CD4-positive, alpha-beta T cell (primary cell): ENCODE results near the gene NEK5. TPM values are rescaled to one million over a fixed set of nuclear protein-coding genes. Genes with fewer than 3 reads are reported as not detected.

Source experiments
- ATAC-seq: fragments of 200-7000 bp; cut with Tn5 transposase; one replicate; pipeline ENCODE4 v1.10.0; 2022; ENCODE audit warnings: mild to moderate bottlenecking; ENCODE audit not compliant: poor library complexity
- CTCF ChIA-PET: fragments of 350-600 bp; sonication (Branson Sonifier 250); formaldehyde crosslinking; loops from one replicate; lab custom pipeline; 2021; ENCODE audit warnings: antibody characterized with exemption, inconsistent platforms; lab: Charles Lee
- POLR2A ChIA-PET: fragments of 350-600 bp; sonication (Branson Sonifier 250); formaldehyde crosslinking; loops from one replicate; lab custom pipeline; 2021; ENCODE audit warnings: antibody characterized with exemption, inconsistent platforms; lab: Charles Lee
- DNase-seq, 14 experiments: peaks; one replicate each; pipeline ENCODE4 v3.0.0-alpha.2; 2013 to 2020; ENCODE audit warnings: mixed read lengths in 2 of 14
- H3K27ac ChIP-seq, 2 donors: one replicate each; pipeline versions ENCODE4 v1.5.1 to v1.7.0; 2013; ENCODE audit warnings: low read length in 2 of 2, low read depth in 1 of 2, mild to moderate bottlenecking in 1 of 2
- H3K27me3 ChIP-seq, 2 experiments: 1 replicate in 1 of 2; 2 replicates in 1 of 2; pipeline versions ENCODE4 v1.6.1 to v1.7.0; 2013; ENCODE audit warnings: low read length in 2 of 2, control low read depth in 1 of 2, mild to moderate bottlenecking in 1 of 2, moderate library complexity in 1 of 2; ENCODE audit not compliant: insufficient read depth in 2 of 2, control insufficient read depth in 1 of 2
- H3K36me3 ChIP-seq: one replicate; pipeline ENCODE4 v1.6.1; 2013; ENCODE audit warnings: low read length, control low read depth; ENCODE audit not compliant: insufficient read depth
- H3K4me1 ChIP-seq: one replicate; pipeline ENCODE4 v1.6.1; 2013; ENCODE audit warnings: low read length, control low read depth; ENCODE audit not compliant: insufficient read depth
- H3K4me3 ChIP-seq: one replicate; pipeline ENCODE4 v1.5.1; 2013; ENCODE audit warnings: mild to moderate bottlenecking, low read length, moderate library complexity
- H3K9me3 ChIP-seq, 2 experiments: 1 replicate in 1 of 2; 2 replicates in 1 of 2; pipeline versions ENCODE4 v1.6.1 to v1.7.0; 2013; ENCODE audit warnings: low read length in 2 of 2, mild to moderate bottlenecking in 2 of 2, control low read depth in 1 of 2, moderate library complexity in 1 of 2; ENCODE audit not compliant: control insufficient read depth in 1 of 2, insufficient read depth in 1 of 2
- H3K27ac Mint-ChIP-seq: one replicate; pipeline ENCODE4 v1.8.0; 2020; ENCODE audit warnings: mixed read lengths
- H3K27me3 Mint-ChIP-seq: one replicate; pipeline ENCODE4 v1.8.0; 2021; ENCODE audit warnings: mixed read lengths
- H3K36me3 Mint-ChIP-seq: one replicate; pipeline ENCODE4 v1.8.0; 2021; ENCODE audit warnings: low read depth, mixed read lengths
- H3K4me1 Mint-ChIP-seq: one replicate; pipeline ENCODE4 v1.8.0; 2021; ENCODE audit warnings: low read depth, mixed read lengths
- H3K4me3 Mint-ChIP-seq: one replicate; pipeline ENCODE4 v1.8.0; 2020; ENCODE audit warnings: mild to moderate bottlenecking, mixed read lengths
- H3K9me3 Mint-ChIP-seq: one replicate; pipeline ENCODE4 v1.8.0; 2020; ENCODE audit warnings: mixed read lengths
- CTCF ChIP-seq: fragments of 200-600 bp; IDR thresholded peaks from one replicate; pipeline ENCODE4 v1.8.0; 2022; ENCODE audit warnings: antibody characterized with exemption, mild to moderate bottlenecking
- intact Hi-C, 2 experiments: fragments of 100-400 bp; cut with DNase I in 1 of 2; cut with micrococcal nuclease in 1 of 2; formaldehyde crosslinking; loops; one replicate each; pipeline versions ENCODE4 v1.15.1 to v1.9.0; 2023 to 2025; cut with DNase I, micrococcal nuclease
- total RNA-seq, 174 experiments: library from RNA in 2 of 174; stranded (reverse) in 2 of 174; gene quantifications; one replicate each; pipeline ENCODE4 v1.2.3 and lab custom pipeline; 2021 to 2026

The NEK5 gene
- total RNA-seq, 2 experiments from 2014 or later, result 0.08 TPM; not detected in 1

DNA sequence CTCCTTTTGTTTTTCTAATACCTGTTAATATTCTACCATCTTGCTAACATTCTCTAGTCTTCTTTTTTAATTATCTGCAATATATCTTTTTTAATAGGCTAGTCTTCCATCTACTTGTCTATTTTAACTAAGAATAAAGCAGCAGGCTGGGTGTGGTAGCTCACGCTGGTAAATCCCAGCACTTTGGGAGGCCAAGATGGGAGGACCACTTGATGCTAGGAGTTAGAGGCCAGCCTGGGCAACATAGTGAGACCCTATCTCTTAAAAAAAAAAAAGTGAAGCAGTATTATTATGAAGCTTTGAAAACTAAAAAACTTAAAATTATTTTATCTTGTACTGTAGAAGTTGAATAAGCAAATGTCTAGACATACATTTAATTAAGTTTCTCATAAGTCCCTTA, 101.0 kb downstream of the NEK5 start:
- H3K36me3 ChIP-seq, result peaks cover 42% of the 10 kb centered on the region
- TF ChIP-seq CTCF, result no peak
- CTCF ChIA-PET, result no interaction called here
- no peaks in the 10 kb centered on the region for H3K27me3 Mint-ChIP-seq
- H3K9me3 ChIP-seq, result peaks cover 0 to 7% of the 10 kb centered on the region in 2 experiments
- no peak overlapping the region for H3K4me3 Mint-ChIP-seq
- DNase-seq (no peak), ATAC-seq (no peak)
- no peak overlapping the region for H3K4me3 ChIP-seq
- H3K27me3 ChIP-seq, result no peaks in the 10 kb centered on the region
- H3K27ac ChIP-seq, result no peak overlapping the region
- H3K4me1 ChIP-seq, result peaks cover 6% of the 10 kb centered on the region
- POLR2A ChIA-PET, result no interaction called here
- intact Hi-C loops, result no loop called here
- H3K4me1 Mint-ChIP-seq, result peaks cover 39% of the 10 kb centered on the region
- H3K9me3 Mint-ChIP-seq, result no peaks in the 10 kb centered on the region
- H3K36me3 Mint-ChIP-seq, result peaks cover 82% of the 10 kb centered on the region
- no peak overlapping the region for H3K27ac Mint-ChIP-seq

DNA sequence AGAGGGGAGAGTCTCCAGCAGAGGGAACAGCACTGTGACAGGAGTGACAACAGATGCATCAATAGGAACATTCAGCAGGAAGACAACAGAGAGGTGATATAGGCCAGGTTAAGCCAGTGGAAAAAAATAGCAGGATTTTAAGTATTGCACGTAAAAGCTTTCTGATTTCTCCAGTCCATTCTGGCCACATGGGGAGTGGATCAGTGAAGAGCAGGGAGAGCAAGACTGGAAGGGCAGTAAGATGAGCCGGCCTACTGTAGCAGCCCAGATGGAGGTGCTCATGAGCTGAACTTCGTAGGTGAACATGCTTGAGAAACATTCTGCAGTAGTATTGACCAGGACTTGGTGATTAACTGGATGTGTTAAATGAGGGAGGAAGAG, 102.6 kb downstream of the NEK5 start:
- Histone ChIP-seq H3K4me1 (peaks cover 6% of the 10 kb centered on the region), H3K36me3 (peaks cover 49% of the 10 kb centered on the region), H3K9me3 (peaks cover 0 to 7% of the 10 kb centered on the region in 2 experiments), H3K4me3 (no peak overlapping the region), H3K27me3 (no peaks in the 10 kb centered on the region), H3K27ac (no peak overlapping the region)
- no peak for DNase-seq
- no peaks in the 10 kb centered on the region for H3K27me3 Mint-ChIP-seq
- H3K4me1 Mint-ChIP-seq, result peaks cover 38% of the 10 kb centered on the region
- no peak overlapping the region for H3K27ac Mint-ChIP-seq
- H3K4me3 Mint-ChIP-seq, result no peak overlapping the region
- no peak for TF ChIP-seq CTCF
- no peaks in the 10 kb centered on the region for H3K9me3 Mint-ChIP-seq
- POLR2A ChIA-PET, result no interaction called here
- CTCF ChIA-PET, result no interaction called here
- peaks cover 91% of the 10 kb centered on the region for H3K36me3 Mint-ChIP-seq
- ATAC-seq, result no peak
- intact Hi-C loops, result no loop called here

GRCh38 chr13:52025475-52026245, 103.2 kb downstream of the NEK5 start:
- no peak for TF ChIP-seq CTCF
- no peaks in the 10 kb centered on the region for H3K27me3 ChIP-seq
- ATAC-seq, result no peak
- peaks cover 6% of the 10 kb centered on the region for H3K4me1 ChIP-seq
- peaks cover 0 to 7% of the 10 kb centered on the region in 2 experiments for H3K9me3 ChIP-seq
- no peak overlapping the region for H3K4me3 ChIP-seq
- no peaks in the 10 kb centered on the region for H3K9me3 Mint-ChIP-seq
- CTCF ChIA-PET, result no interaction called here
- no peak overlapping the region for H3K27ac ChIP-seq
- H3K4me1 Mint-ChIP-seq, result peaks cover 44% of the 10 kb centered on the region
- POLR2A ChIA-PET, result no interaction called here
- peaks cover 97% of the 10 kb centered on the region for H3K36me3 Mint-ChIP-seq
- DNase-seq, result no peak
- no peaks in the 10 kb centered on the region for H3K27me3 Mint-ChIP-seq
- intact Hi-C loops, result no loop called here
- no peak overlapping the region for H3K27ac Mint-ChIP-seq
- peaks cover 55% of the 10 kb centered on the region for H3K36me3 ChIP-seq
- H3K4me3 Mint-ChIP-seq, result no peak overlapping the region
